WTC11 (cell line): Measurements from ENCODE around the gene MORN4. TPM values are rescaled to one million over a fixed set of nuclear protein-coding genes. Genes with fewer than 3 reads are reported as not detected.
A peak's percentile ranks its signal among the peaks of the same experiment; 100 is the strongest.

Experiments used
- ATAC-seq: fragments of 200-7000 bp; cut with Tn5 transposase; 2 replicates; pipeline ENCODE4 v1.10.0; 2021; ENCODE audit warnings: mild to moderate bottlenecking, moderate library complexity
- CTCF ChIA-PET: fragments of 300-600 bp; sonication (Branson Sonifier 250); formaldehyde crosslinking; loops from one replicate; lab custom pipeline; 2021; ENCODE audit warnings: antibody characterized with exemption; lab: Charles Lee
- POLR2A ChIA-PET: fragments of 350-600 bp; sonication (Branson Sonifier 250); formaldehyde crosslinking; loops from one replicate; lab custom pipeline; 2021; ENCODE audit warnings: antibody characterized with exemption; lab: Charles Lee
- DNase-seq: peaks from one replicate; pipeline ENCODE4 v3.0.0; 2021; ENCODE audit warnings: low spot score
- H3K27ac Mint-ChIP-seq: 2 replicates; pipeline ENCODE4 v1.8.0; 2021; ENCODE audit warnings: mixed read lengths
- H3K27me3 Mint-ChIP-seq: 2 replicates; pipeline ENCODE4 v1.8.0; 2021; ENCODE audit warnings: low read depth, mild to moderate bottlenecking, moderate library complexity, mixed read lengths
- H3K36me3 Mint-ChIP-seq: 2 replicates; pipeline ENCODE4 v1.8.0; 2021; ENCODE audit warnings: mixed read lengths
- H3K4me1 Mint-ChIP-seq: 2 replicates; pipeline ENCODE4 v1.8.0; 2022; ENCODE audit warnings: mixed read lengths
- H3K4me3 Mint-ChIP-seq: 2 replicates; pipeline ENCODE4 v1.8.0; 2021; ENCODE audit warnings: mild to moderate bottlenecking, moderate library complexity, mixed read lengths
- H3K9me3 Mint-ChIP-seq: 2 replicates; pipeline ENCODE4 v1.8.0; 2021; ENCODE audit warnings: mixed read lengths
- CBFB ChIP-seq: sonication (generic); formaldehyde crosslinking; IDR thresholded peaks from 2 replicates; pipeline ENCODE4 v1.8.1; 2022; ENCODE audit warnings: mild to moderate bottlenecking, low read depth, missing genetic modification reagents
- CDX4 ChIP-seq: fragments of 250-450 bp; sonication (Bioruptor Pico); IDR thresholded peaks from 2 replicates; pipeline ENCODE4 v1.9.0; 2021; ENCODE audit warnings: moderate library complexity, mild to moderate bottlenecking, inconsistent platforms, borderline replicate concordance
- ERG ChIP-seq: fragments of 250-450 bp; sonication (Bioruptor Pico); IDR thresholded peaks from 2 replicates; pipeline ENCODE4 v1.8.0; 2021; ENCODE audit warnings: mild to moderate bottlenecking
- GRHL2 ChIP-seq: fragments of 250-450 bp; sonication (Bioruptor Pico); IDR thresholded peaks from 2 replicates; pipeline ENCODE4 v1.8.0; 2022; ENCODE audit warnings: mild to moderate bottlenecking, moderate library complexity; ENCODE audit not compliant: insufficient replicate concordance, severe bottlenecking
- HMGXB4 ChIP-seq: sonication (generic); formaldehyde crosslinking; IDR thresholded peaks from 2 replicates; pipeline ENCODE4 v1.8.1; 2023; ENCODE audit warnings: mild to moderate bottlenecking, moderate library complexity, missing genetic modification reagents
- MXD4 ChIP-seq: fragments of 250-450 bp; sonication (Bioruptor Pico); IDR thresholded peaks from 2 replicates; pipeline ENCODE4 v1.8.0; 2021; ENCODE audit warnings: mild to moderate bottlenecking, moderate library complexity, borderline replicate concordance
- NR3C1 ChIP-seq: sonication (generic); formaldehyde crosslinking; conservative IDR thresholded peaks from 2 replicates; pipeline ENCODE4 v1.8.1; 2023; ENCODE audit warnings: low read depth, mild to moderate bottlenecking, missing genetic modification reagents
- OVOL2 ChIP-seq: fragments of 250-450 bp; sonication (Bioruptor Pico); IDR thresholded peaks from 2 replicates; pipeline ENCODE4 v1.9.0; 2021; ENCODE audit warnings: mild to moderate bottlenecking, borderline replicate concordance
- SOX15 ChIP-seq: fragments of 250-450 bp; sonication (Bioruptor Pico); IDR thresholded peaks from 2 replicates; pipeline ENCODE4 v1.9.0; 2021; ENCODE audit warnings: mild to moderate bottlenecking
- USF2 ChIP-seq: sonication (generic); formaldehyde crosslinking; IDR thresholded peaks from 2 replicates; pipeline ENCODE4 v1.8.1; 2023; ENCODE audit warnings: mild to moderate bottlenecking, missing genetic modification reagents, moderate library complexity
- ZBTB43 ChIP-seq: sonication (generic); formaldehyde crosslinking; IDR thresholded peaks from 2 replicates; pipeline ENCODE4 v1.8.1; 2023; ENCODE audit warnings: mild to moderate bottlenecking, missing genetic modification reagents
- ZNF121 ChIP-seq: sonication (generic); formaldehyde crosslinking; IDR thresholded peaks from 2 replicates; pipeline ENCODE4 v1.8.0; 2023; ENCODE audit warnings: missing genetic modification reagents
- ZNF138 ChIP-seq: sonication (generic); formaldehyde crosslinking; conservative IDR thresholded peaks from 2 replicates; pipeline ENCODE4 v1.8.1; 2022; ENCODE audit warnings: mild to moderate bottlenecking, moderate library complexity, missing genetic modification reagents
- ZNF232 ChIP-seq: sonication (generic); formaldehyde crosslinking; IDR thresholded peaks from 2 replicates; pipeline ENCODE4 v1.8.0; 2022; ENCODE audit warnings: mild to moderate bottlenecking, missing genetic modification reagents
- ZNF281 ChIP-seq: sonication (generic); formaldehyde crosslinking; IDR thresholded peaks from 2 replicates; pipeline ENCODE4 v1.8.0; 2023; ENCODE audit warnings: mild to moderate bottlenecking, missing genetic modification reagents
- ZNF416 ChIP-seq: fragments of 250-450 bp; sonication (Bioruptor Pico); IDR thresholded peaks from 2 replicates; pipeline ENCODE4 v1.9.0; 2021; ENCODE audit warnings: mild to moderate bottlenecking, inconsistent platforms
- ZNF423 ChIP-seq: fragments of 250-450 bp; sonication (Bioruptor Pico); IDR thresholded peaks from 2 replicates; pipeline ENCODE4 v2.1.2; 2022; ENCODE audit warnings: mild to moderate bottlenecking, moderate library complexity
- ZSCAN18 ChIP-seq: fragments of 250-450 bp; sonication (Bioruptor Pico); IDR thresholded peaks from 2 replicates; pipeline ENCODE4 v2.1.2; 2022; ENCODE audit warnings: mild to moderate bottlenecking, moderate library complexity
- total RNA-seq: library from RNA; stranded (reverse); gene quantifications from 3 replicates; pipeline ENCODE4 v1.2.3, GENCODE V29; 2021

Gene MORN4
- total RNA-seq, 1 experiment from 2014 or later: 21.8 TPM

GRCh38 chr10:97572214-97572989, 60.9 kb downstream of the MORN4 start, which contains the start of gene ANKRD2 (continued):
- TF ChIP-seq ZNF121 (CRISPR knock-in tag) (no peak), ZNF232 (CRISPR knock-in tag) (0 out of 2 replicates have a peak, but pooled peaks have one; percentile 26), ZNF416 (no peak), ZNF281 (no peak), HMGXB4 (CRISPR knock-in tag) (0 out of 2 replicates have a peak, but pooled peaks have one; percentile 44), GRHL2 (no peak), OVOL2 (CRISPR knock-in tag) (no peak), NR3C1 (CRISPR knock-in tag) (no peak), MXD4 (no peak), CDX4 (CRISPR knock-in tag) (no peak), ZNF138 (CRISPR knock-in tag) (0 out of 2 replicates have a peak, but pooled peaks have one; percentile 39)

GRCh38 chr10:97571622-97572021, 61.7 kb downstream of the MORN4 start:
- no peak for TF ChIP-seq CBFB (CRISPR knock-in tag)
- TF ChIP-seq ZNF423 (CRISPR knock-in tag): no peak
- TF ChIP-seq, all 79 proteins: peak for 0
- Mint-ChIP-seq H3K9me3 (no peaks in the 10 kb centered on the region), H3K4me1 (peaks cover 5% of the 10 kb centered on the region), H3K27ac (no peak overlapping the region), H3K4me3 (no peak overlapping the region), H3K27me3 (no peaks in the 10 kb centered on the region), H3K36me3 (0 out of 2 replicates have a peak, but pooled peaks cover 5% of the 10 kb centered on the region)
- ChIA-PET CTCF (interaction anchor here (0.6 to 2.8 kb wide), 45 partner anchors 10 to 201 kb away, joined by 3 to 55 read pairs (median 5); partner anchors contain the start of genes AVPI1, C10orf62, HOGA1 and MORN4), POLR2A (interaction anchor here (0.9 kb wide), 1 partner anchor 12 kb away, joined by 3 read pairs; no protein-coding TSS in a partner anchor)
- ATAC-seq (no peak), DNase-seq (no peak)

GRCh38 chr10:97570789-97571471, 62.4 kb downstream of the MORN4 start:
- POLR2A ChIA-PET: no interaction called here
- ATAC-seq (no peak), DNase-seq (no peak)
- Mint-ChIP-seq H3K9me3 (no peaks in the 10 kb centered on the region), H3K4me1 (peaks cover 5% of the 10 kb centered on the region), H3K27ac (peak overlapping the region; percentile 53; the same call in 1 of the 2 replicates), H3K36me3 (0 out of 2 replicates have a peak, but pooled peaks cover 5% of the 10 kb centered on the region), H3K4me3 (no peak overlapping the region), H3K27me3 (no peaks in the 10 kb centered on the region)
- CTCF ChIA-PET: interaction anchor here (1.0 to 2.8 kb wide), 12 partner anchors 18 to 192 kb away, joined by 3 to 55 read pairs (median 12); partner anchors contain the start of gene C10orf62
- TF ChIP-seq USF2 (CRISPR knock-in tag) (no peak), NR3C1 (CRISPR knock-in tag) (no peak), ZNF138 (CRISPR knock-in tag) (no peak), SOX15 (CRISPR knock-in tag) (no peak), ZBTB43 (CRISPR knock-in tag) (no peak), ZSCAN18 (no peak), ERG (CRISPR knock-in tag) (no peak)
